PFSK-1 (cell line): ENCODE data around the gene DST.

Experiments used
- FOXP2 ChIP-seq: optimal IDR thresholded peaks from 2 replicates; pipeline ENCODE3; 2011; ENCODE audit warnings: borderline replicate concordance, control low read depth, inconsistent platforms; ENCODE audit not compliant: insufficient read depth; ENCODE audit errors: extremely low read length, extremely low read depth
- POLR2AphosphoS5 ChIP-seq: IDR thresholded peaks from 2 replicates; pipeline ENCODE4 v1.6.1; 2012; ENCODE audit warnings: low read depth, mild to moderate bottlenecking, control low read depth, low read length, moderate library complexity
- REST ChIP-seq, 2 experiments: IDR thresholded peaks; 2 replicates each; pipeline versions ENCODE4 v1.6.1 to v1.8.0; 2011 to 2012; ENCODE audit warnings: low read depth in 2 of 2, low read length in 2 of 2, control low read depth in 1 of 2, inconsistent platforms in 1 of 2, mild to moderate bottlenecking in 1 of 2, moderate library complexity in 1 of 2; ENCODE audit not compliant: insufficient read depth in 1 of 2
- SIN3A ChIP-seq: IDR thresholded peaks from 2 replicates; pipeline ENCODE4 v1.6.1; 2012; ENCODE audit warnings: mild to moderate bottlenecking, low read length, moderate library complexity, borderline replicate concordance; ENCODE audit not compliant: insufficient read depth
- TAF1 ChIP-seq: IDR thresholded peaks from 2 replicates; pipeline ENCODE4 v1.6.1; 2012; ENCODE audit warnings: low read length, control low read depth, borderline replicate concordance; ENCODE audit not compliant: insufficient read depth

GRCh38 chr6:56486681-56487080 is 156.0 kb downstream of the DST start:
- TF ChIP-seq REST (IDR thresholded peaks at IDR 0.05; ENCODE audit: insufficient read depth in 1 of 2, low read depth in 2 of 2, low read length in 2 of 2): no peak
- no peak for TF ChIP-seq POLR2AphosphoS5
- TF ChIP-seq SIN3A: no peak
- TF ChIP-seq TAF1: no peak
- TF ChIP-seq FOXP2: no peak
